Activated CD4-positive, alpha-beta T cell treated with anti-CD3 and anti-CD28 coated beads, Interleukin-2, amount 10 ng/mL, durations not matched to agents 7 days and 5 days (primary cell): ENCODE data around the gene OBI1. TPM values are rescaled to one million over a fixed set of nuclear protein-coding genes. Genes with fewer than 3 reads are reported as not detected.

ENCODE experiments used
- CTCF ChIA-PET: fragments of 350-600 bp; sonication (Branson Sonifier 250); formaldehyde crosslinking; loops from one replicate; lab custom pipeline; 2021; ENCODE audit warnings: antibody characterized with exemption; lab: Charles Lee
- POLR2A ChIA-PET: fragments of 350-600 bp; sonication (Branson Sonifier 250); formaldehyde crosslinking; loops from one replicate; lab custom pipeline; 2021; ENCODE audit warnings: antibody characterized with exemption; lab: Charles Lee
- DNase-seq: peaks from one replicate; pipeline ENCODE4 v3.0.0-alpha.2; 2020
- H3K27ac Mint-ChIP-seq: one replicate; pipeline ENCODE4 v1.8.0; 2021; ENCODE audit warnings: mild to moderate bottlenecking, moderate library complexity, mixed read lengths
- H3K27me3 Mint-ChIP-seq: one replicate; pipeline ENCODE4 v1.8.0; 2021; ENCODE audit warnings: mixed read lengths
- H3K36me3 Mint-ChIP-seq: one replicate; pipeline ENCODE4 v1.8.0; 2021; ENCODE audit warnings: low read depth, mixed read lengths
- H3K4me1 Mint-ChIP-seq: one replicate; pipeline ENCODE4 v1.8.0; 2021; ENCODE audit warnings: mixed read lengths
- H3K4me3 Mint-ChIP-seq: one replicate; pipeline ENCODE4 v1.8.0; 2021; ENCODE audit warnings: mild to moderate bottlenecking, moderate library complexity, mixed read lengths
- H3K9me3 Mint-ChIP-seq: one replicate; pipeline ENCODE4 v1.8.0; 2021; ENCODE audit warnings: mixed read lengths
- total RNA-seq, 2 experiments: library from RNA; stranded (reverse); gene quantifications; one replicate each; pipeline ENCODE4 v1.2.3, GENCODE V29; 2021

Gene OBI1
- total RNA-seq, 2 experiments from 2014 or later = 19.9 to 22.2 TPM

DNA sequence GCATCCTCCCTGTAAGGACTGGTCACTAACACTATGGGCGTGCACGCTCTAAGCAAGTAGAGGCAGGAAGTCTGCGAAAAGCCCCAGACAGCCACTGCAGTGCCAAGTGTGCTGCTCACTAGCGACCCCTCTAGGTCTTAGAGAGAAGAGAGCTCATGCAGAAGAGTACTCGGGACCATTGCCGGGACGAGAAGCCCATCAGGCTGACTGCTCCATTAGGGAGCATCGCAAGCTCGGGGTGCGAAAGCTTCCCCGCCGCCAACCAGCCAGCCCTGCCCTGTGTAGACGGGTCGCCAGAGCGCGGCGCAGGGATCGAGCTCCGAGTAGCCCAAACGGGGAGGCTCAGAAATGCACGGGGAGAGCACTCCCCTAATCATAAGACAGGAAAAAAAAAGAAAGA, 72.2 kb downstream of the OBI1 start:
- Mint-ChIP-seq H3K4me3 (no peak overlapping the region), H3K27me3 (peaks cover 66% of the 10 kb centered on the region), H3K9me3 (peaks cover 4% of the 10 kb centered on the region), H3K27ac (no peak overlapping the region), H3K36me3 (no peaks in the 10 kb centered on the region), H3K4me1 (peaks cover 3% of the 10 kb centered on the region)
- ChIA-PET CTCF (no interaction called here), POLR2A (no interaction called here)
- no peak for DNase-seq

DNA sequence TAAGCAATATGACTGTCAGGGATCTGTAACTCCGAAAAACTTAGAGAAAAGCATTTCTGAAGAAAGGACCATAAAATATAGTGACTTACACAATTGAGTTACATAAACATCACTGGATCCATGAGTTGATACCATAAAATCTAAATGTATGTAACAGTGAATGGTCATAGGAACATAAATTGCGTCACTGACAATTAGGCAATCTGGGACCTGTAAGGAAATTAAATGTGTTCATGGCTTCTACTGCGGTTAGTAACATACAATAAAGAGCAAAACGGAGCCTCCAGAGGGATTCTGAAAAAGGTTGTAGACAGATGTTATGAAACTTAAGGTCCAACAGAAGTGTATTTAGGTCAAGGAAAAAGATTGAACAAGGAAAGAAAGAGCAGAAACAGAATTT, 82.7 kb downstream of the OBI1 start:
- Mint-ChIP-seq H3K27me3 (peaks cover 20% of the 10 kb centered on the region), H3K36me3 (no peaks in the 10 kb centered on the region), H3K4me1 (no peaks in the 10 kb centered on the region), H3K27ac (no peak overlapping the region), H3K9me3 (no peaks in the 10 kb centered on the region), H3K4me3 (no peak overlapping the region)
- CTCF ChIA-PET = no interaction called here
- POLR2A ChIA-PET = no interaction called here
- no peak for DNase-seq

DNA sequence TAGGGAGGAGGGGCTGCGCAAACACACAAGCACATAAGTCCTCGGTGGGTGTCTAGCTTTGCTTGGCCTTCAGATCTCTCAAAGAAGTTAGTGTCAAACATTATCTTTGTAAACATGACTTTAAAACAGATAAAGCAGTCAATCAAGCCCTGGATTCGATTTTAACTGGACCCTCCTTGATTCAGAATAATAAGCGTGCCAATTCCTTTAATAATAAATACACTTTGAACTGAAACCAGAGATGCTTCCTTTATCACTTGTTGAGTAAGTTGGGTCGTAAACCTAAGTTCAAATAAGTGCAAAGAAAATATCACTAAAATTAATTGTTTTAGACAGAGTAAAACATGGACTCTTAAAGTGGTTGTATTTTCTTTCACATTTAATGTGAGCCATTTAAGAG, 86.5 kb downstream of the OBI1 start:
- no peaks in the 10 kb centered on the region for H3K4me1 Mint-ChIP-seq
- no peak overlapping the region for H3K27ac Mint-ChIP-seq
- H3K27me3 Mint-ChIP-seq = peaks cover 11% of the 10 kb centered on the region
- no peak for DNase-seq
- CTCF ChIA-PET = no interaction called here
- POLR2A ChIA-PET = no interaction called here
- H3K4me3 Mint-ChIP-seq = no peak overlapping the region
- H3K36me3 Mint-ChIP-seq = no peaks in the 10 kb centered on the region
- no peaks in the 10 kb centered on the region for H3K9me3 Mint-ChIP-seq

- Mint-ChIP-seq H3K9me3 (no peaks in the 10 kb centered on the region), H3K4me3 (no peak overlapping the region), H3K27me3 (peaks cover 6% of the 10 kb centered on the region), H3K4me1 (no peaks in the 10 kb centered on the region), H3K36me3 (no peaks in the 10 kb centered on the region), H3K27ac (no peak overlapping the region)
- no peak for DNase-seq
- POLR2A ChIA-PET = no interaction called here
- CTCF ChIA-PET = interaction anchor here (0.6 kb wide), 1 partner anchor 148 kb away, joined by 3 read pairs; no protein-coding TSS in a partner anchor
Observed at GRCh38 chr13:78569029-78569428, 89.9 kb downstream of the OBI1 start.

DNA sequence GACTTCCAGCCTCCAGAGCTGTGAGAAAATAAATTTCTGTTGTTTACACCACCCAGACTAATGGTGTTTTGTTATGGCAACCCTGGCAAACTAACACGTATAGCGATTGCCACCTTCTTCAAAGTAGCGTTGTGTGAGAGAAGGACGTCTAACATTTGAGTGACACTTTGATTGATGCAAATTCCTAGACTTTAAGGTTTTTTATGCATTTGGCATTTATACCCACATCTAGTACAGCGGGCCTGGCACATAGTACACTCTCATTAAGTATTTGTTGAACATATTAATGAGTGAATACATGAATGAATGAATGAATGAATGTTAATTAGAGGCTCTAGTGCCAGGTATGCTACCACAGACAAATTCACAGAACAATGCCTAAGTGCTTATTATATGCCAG, 92.3 kb downstream of the OBI1 start:
- H3K9me3 Mint-ChIP-seq = no peaks in the 10 kb centered on the region
- ChIA-PET CTCF (no interaction called here), POLR2A (no interaction called here)
- DNase-seq = no peak
- no peak overlapping the region for H3K4me3 Mint-ChIP-seq
- no peak overlapping the region for H3K27ac Mint-ChIP-seq
- peaks cover 6% of the 10 kb centered on the region for H3K27me3 Mint-ChIP-seq
- no peaks in the 10 kb centered on the region for H3K36me3 Mint-ChIP-seq
- H3K4me1 Mint-ChIP-seq = no peaks in the 10 kb centered on the region

Other genes with a start within 250 kb of the OBI1 start
- gene POU4F1, start 55.6 kb downstream of the OBI1 start, total RNA-seq = under 1 TPM; 0.17 to 0.20 TPM